Measurements from ENCODE around the gene CYP3A7.

DNA sequence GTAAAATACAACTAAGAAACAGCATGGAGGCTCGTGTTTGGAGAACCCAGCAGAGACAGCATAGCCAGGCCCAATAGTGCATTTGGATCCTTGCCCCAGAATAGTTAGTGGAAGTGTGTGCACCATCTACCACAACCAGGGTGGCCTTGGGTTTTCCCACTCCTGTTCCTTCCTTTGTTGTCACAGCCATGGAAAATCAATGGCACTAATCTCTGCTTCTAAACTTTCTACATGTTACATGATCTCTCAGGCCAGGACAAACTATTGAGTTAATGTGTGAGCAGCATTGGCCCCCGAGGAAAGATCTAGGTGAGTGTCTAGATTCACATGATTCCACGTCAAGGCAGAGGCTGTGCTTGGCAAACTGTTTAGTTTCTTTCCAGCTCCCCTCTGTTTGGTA lies 2.0 kb downstream of the CYP3A7 start:
- TF ChIP-seq CTCF (IDR thresholded peaks at IDR 0.05), result no peak
- TF ChIP-seq REST (IDR thresholded peaks at IDR 0.05; ENCODE audit: insufficient read depth in 1 of 2, low read depth in 2 of 2, low read length in 1 of 2), result no peak
- TF ChIP-seq TCF7L2 (IDR thresholded peaks at IDR 0.05; ENCODE audit: low read depth, low read length), result no peak

Measured in Panc1 (cell line).